Fibroblast of peridontal ligament (primary cell): ENCODE data around the gene ABHD17C.
"Not testable (repeated sequence)": the region's sequence is repeated elsewhere in the genome, so short reads cannot be mapped to it uniquely, and the experiment has no call there.

Source experiments
- DNase-seq: peaks from one replicate; pipeline ENCODE4 v3.0.0-alpha.2; 2010; ENCODE audit errors: extremely low read depth

The ABHD17C gene

DNA sequence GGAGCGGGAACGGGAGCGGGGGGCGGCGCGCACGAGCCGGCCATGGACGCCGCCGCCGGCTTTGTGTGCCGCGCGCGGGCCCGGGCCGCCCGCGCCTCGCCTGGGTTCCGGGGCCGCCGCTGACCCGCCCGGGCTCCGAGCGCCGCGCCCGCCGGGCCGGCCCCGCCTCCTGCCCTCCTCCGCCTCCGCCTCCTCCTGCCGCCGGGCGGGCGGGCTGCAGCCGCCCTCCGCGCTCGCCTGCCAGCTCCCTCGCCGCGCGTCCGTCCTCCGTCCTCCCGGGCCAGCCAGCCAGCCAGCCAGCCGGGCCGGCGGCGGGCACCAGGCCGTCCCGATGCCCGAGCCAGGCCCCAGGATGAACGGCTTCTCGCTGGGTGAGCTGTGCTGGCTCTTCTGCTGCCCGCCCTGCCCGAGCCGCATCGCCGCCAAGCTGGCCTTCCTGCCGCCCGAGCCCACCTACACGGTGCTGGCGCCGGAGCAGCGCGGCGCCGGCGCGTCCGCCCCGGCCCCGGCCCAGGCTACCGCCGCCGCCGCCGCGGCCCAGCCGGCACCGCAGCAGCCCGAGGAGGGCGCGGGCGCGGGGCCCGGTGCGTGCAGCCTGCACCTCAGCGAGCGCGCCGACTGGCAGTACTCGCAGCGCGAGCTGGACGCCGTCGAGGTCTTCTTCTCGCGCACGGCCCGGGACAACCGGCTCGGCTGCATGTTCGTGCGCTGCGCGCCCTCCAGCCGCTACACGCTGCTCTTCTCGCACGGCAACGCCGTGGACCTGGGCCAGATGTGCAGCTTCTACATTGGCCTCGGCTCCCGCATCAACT, at the start of gene ABHD17C:
ABHD17C (plus strand) TSS at position 212 of the 812 bp plus-strand sequence; CDS start at position 332, 120 bp downstream.
- DNase-seq: peak; percentile 48

GRCh38 chr15:80645494-80646065, 49.5 kb upstream of the ABHD17C start:
- DNase-seq: peak; percentile 30

DNA sequence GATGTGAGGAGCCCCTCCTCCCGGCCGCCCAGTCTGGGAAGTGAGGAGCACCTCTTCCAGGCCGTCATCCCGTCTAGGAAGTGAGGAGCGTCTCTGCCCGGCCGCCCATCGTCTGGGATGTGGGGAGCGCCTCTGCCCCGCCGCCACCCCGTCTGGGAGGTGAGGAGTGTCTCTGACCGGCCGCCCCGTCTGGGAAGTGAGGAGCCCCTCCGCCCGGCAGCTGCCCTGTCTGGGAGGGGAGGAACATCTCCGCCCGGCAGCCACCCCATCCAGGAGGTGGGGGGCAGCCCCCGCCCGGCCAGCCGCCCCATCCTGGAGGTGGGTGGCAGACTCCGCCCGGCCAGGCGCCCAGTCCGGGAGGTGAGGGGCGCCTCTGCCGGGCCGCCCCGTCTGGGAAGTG, 47.7 kb upstream of the ABHD17C start:
- DNase-seq: not testable (repeated sequence)

- DNase-seq: no peak
Measured at GRCh38 chr15:80654299-80654698, 40.8 kb upstream of the ABHD17C start.

DNA sequence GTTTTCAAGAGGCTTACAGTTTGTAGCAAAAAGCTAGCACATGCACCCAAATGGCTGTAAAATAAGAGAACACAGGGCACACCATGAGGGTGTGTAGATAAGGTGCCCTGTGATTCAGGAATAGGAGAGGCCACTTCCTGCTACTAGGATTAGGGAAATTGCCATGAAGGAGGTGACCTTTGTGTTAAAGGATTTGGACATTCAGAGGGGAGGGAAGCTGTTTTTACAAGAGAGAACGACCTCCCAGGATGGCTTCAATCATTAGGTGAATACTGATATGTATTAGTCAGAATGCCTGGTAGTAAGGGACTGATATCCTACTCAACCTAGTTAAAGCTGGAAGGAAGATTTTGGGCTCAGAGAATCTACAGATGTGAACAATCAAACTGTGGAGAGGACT, 35.7 kb upstream of the ABHD17C start:
- no peak for DNase-seq

GRCh38 chr15:80660119-80660518, 35.0 kb upstream of the ABHD17C start:
- DNase-seq: peak; percentile 58

- no peak for DNase-seq
Measured at GRCh38 chr15:80662129-80662528, 33.0 kb upstream of the ABHD17C start.

- no peak for DNase-seq
Measured at GRCh38 chr15:80662757-80663553, 32.2 kb upstream of the ABHD17C start.

- DNase-seq: no peak
Measured at GRCh38 chr15:80665151-80665550, 30.0 kb upstream of the ABHD17C start.

DNA sequence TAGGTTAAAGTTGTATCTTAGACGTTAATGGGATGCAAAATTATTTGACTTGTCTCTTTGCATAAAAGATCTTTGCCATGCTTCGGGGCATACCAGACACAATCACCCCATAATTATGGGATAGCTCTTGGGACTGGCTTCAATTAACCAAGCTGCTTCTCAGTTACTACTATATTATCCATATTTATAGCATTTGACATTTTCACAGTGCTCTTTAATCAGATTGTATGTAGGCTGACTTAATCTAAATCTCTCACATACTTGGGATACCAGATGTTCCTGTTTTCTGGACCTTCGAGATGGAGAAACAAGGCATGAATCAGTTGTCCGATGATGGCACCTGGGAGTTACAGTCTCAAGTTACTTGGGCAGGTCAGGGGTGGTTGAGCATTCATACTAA, 27.2 kb upstream of the ABHD17C start:
- DNase-seq: no peak

DNA sequence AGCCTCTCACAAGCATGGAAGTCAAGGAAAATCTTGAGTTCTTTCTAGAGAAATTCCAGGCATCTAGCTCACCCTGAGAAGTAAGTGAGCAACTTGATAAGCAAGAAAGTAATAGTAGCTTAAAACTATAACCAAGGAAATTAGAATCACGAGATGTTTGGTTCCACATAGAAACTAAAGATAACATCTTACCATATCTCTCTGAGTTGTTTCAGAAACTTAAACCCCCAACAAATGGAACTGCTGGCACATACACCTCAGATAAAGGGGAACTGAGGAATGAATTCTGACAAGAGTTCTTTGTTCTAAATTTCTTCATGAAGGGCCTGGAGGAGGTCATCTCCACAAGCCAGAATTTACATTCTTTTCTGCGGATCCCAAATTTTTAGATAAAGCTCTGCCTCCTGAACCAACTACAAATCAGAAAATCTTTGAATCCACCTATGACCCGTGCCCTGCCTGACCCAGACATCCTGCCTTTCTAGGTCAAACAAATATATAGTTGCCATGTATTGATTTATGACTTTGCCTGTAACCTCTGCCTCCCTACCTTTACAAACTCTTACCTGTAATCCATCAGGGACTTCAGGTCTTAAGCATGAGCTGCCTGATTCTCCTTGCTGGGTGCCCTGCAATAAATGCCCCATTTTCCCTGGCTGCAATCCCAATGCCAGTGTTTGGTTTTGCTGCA, 26.4 kb upstream of the ABHD17C start:
- DNase-seq: no peak

GRCh38 chr15:80669663-80670273, 25.3 kb upstream of the ABHD17C start:
- DNase-seq: no peak

DNA sequence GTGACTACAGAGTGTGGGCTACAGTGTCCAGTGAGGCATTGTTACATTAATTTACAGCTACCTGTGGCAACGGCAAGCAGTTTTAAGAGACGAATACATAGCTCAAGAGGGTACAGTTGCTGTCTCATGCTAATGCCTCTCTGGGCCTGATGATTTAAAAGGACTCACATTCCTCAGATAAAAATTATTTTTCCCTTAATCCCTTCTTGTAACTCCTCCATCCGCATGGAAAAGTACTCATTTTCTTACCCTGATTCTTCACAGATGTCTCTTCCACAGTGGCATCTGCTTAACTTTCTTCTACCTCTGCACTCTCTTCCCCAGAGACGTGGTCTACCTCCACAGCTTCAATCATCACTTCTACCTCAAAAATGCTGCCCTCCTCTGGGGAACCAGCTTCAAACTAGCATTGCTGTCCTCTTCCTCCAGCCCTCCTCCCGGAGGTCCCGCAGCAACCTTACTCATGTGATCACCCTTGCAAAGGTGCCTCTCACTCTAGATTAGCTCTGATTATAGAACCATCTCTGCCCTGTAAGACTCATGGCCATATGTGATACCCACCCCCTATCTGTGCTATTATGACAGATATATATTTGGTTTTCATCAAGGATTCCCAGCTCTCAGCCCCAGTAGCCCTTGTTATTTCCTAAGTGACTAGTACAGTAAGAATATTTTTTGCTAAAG, 21.4 kb upstream of the ABHD17C start:
- no peak for DNase-seq

DNA sequence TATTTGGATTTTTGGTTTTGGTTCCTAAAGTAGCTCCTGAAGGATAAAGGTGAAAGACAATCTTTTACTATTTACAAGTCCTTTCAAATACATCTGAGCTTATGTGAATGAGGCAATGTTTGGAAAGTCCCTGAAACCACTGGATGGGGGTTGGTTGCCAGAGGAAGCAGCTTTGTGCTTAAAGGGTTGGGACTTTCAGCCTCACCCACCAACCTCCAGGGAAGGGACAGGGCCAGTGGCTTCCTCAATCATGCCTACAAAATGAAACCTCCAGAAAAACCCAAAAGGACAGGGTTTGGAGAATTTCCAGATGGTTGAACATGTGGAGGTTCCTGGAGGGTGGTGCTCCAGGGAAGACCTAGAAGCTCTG, 20.9 kb upstream of the ABHD17C start:
- peak; percentile 57 for DNase-seq

- no peak for DNase-seq
Measured at GRCh38 chr15:80677041-80677440, 18.1 kb upstream of the ABHD17C start.

- no peak for DNase-seq
Measured at GRCh38 chr15:80679167-80679803, 15.8 kb upstream of the ABHD17C start.

- DNase-seq: no peak
Measured at GRCh38 chr15:80679804-80680175, 15.3 kb upstream of the ABHD17C start.

DNA sequence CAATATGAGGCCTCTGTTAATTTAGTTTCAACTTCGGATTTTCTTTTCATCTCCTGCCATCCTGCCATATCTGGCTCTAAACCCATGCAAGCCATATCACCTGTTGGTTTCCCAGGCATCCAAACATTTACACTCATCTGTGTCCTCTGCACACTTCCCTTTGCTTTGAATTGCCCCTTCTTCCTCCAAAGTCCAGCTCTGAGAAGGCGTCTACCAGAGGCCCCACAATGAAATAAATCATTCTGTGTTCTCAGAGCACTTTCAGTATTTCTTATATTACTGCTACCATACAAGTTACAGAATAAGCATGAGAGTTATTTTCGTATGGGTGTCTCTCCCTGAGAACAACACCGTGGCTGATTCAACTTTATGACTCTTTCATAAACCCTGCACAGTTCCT, 12.9 kb upstream of the ABHD17C start:
- DNase-seq: no peak

DNA sequence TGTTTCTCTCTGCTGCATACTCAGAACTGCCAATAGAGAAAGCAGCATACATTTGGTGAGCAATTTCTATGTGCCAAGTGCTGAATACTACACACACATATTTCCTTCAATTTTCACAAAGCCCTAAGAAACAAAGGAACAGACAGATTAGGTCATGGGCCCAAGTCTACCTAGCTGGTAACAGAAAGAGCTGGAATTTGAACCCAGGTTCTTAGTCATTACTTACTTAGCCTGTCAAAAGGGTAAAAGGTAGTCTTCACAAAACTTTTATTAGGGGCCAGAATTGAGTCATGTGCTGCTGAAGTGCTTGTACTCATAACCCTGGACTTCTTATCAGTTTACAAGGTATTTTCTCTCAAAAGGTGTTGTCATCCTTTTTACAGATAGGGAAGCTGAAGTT, 10.4 kb upstream of the ABHD17C start:
- no peak for DNase-seq

GRCh38 chr15:80685628-80686027, 9.5 kb upstream of the ABHD17C start:
- DNase-seq: no peak

DNA sequence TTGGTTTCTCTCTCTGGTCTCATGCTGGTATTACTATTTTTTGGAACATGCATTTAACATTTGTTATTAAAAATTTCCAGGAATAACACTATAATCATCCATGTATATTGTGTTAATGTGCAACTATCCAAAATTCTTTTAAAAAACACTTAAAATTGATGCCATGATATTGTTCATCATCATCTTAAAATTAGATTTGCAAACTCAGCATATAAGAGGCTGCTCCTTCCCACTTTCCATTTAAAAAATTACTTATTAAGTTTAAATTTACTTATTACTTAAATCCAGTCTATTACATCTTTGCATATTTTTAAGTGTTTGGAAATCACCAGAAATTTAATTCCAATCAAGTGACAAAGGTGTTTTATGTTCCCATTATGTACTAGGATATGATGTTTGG, 5.8 kb upstream of the ABHD17C start:
- no peak for DNase-seq
